Measurements from ENCODE around the gene RFPL2.

RFPL2 gene

DNA sequence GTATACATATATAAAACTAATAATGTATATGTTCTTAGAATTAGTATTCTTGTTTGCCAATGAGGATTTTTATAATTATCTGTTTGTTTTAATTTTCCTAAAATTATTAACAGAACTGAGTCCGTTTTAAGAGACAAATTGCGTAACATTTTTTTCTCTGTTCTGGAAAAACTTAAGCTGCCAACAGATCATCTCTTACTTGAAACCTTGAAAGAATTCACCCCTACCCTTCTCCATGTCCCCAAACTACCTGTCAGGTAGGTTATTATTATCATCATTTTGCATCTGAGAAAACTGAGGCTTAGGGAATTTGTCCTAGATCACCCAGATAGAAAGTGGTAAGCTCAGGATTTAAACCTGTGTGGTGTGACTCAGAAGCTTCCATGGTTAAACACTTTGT, 35.6 kb upstream of the RFPL2 start:
- TF ChIP-seq, protein P1, sequence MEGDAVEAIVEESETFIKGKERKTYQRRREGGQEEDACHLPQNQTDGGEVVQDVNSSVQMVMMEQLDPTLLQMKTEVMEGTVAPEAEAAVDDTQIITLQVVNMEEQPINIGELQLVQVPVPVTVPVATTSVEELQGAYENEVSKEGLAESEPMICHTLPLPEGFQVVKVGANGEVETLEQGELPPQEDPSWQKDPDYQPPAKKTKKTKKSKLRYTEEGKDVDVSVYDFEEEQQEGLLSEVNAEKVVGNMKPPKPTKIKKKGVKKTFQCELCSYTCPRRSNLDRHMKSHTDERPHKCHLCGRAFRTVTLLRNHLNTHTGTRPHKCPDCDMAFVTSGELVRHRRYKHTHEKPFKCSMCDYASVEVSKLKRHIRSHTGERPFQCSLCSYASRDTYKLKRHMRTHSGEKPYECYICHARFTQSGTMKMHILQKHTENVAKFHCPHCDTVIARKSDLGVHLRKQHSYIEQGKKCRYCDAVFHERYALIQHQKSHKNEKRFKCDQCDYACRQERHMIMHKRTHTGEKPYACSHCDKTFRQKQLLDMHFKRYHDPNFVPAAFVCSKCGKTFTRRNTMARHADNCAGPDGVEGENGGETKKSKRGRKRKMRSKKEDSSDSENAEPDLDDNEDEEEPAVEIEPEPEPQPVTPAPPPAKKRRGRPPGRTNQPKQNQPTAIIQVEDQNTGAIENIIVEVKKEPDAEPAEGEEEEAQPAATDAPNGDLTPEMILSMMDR (IDR thresholded peaks at IDR 0.05; ENCODE audit: borderline replicate concordance, control extremely low read depth, extremely low read depth, insufficient read depth, missing control alignments): no peak
- in situ Hi-C loops (cut with MboI; ENCODE audit: low sequenced_read_pairs, unreplicated experiment): no loop called here
- DNase-seq (ENCODE audit: low spot score): no peak

DNA sequence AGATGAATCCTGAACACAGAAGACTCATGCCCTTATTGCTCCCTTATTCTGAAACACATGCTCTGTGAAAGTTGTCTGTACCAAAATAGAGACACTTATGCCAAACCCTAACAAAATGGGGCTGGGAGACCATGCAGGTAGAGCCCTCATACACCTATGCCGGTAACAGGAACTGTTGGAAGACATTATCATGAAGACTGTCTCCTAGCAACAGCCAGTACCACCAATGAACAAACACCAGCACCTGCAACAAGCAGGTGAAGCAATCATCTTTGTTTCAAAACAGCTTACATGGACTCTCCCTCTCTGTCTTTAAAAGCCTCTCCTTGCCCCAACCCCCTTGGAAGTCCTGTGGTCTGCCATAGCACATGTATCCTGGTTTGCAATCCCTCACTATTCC, 33.0 kb upstream of the RFPL2 start:
- DNase-seq (ENCODE audit: low spot score): no peak
- in situ Hi-C loops (cut with MboI; ENCODE audit: low sequenced_read_pairs, unreplicated experiment): no loop called here
- TF ChIP-seq, protein P1 (IDR thresholded peaks at IDR 0.05; ENCODE audit: borderline replicate concordance, control extremely low read depth, extremely low read depth, insufficient read depth, missing control alignments): no peak

- no peak for DNase-seq (ENCODE audit: low spot score)
- TF ChIP-seq, protein P1 (IDR thresholded peaks at IDR 0.05; ENCODE audit: borderline replicate concordance, control extremely low read depth, extremely low read depth, insufficient read depth, missing control alignments): no peak
- in situ Hi-C loops (cut with MboI; ENCODE audit: low sequenced_read_pairs, unreplicated experiment): no loop called here
These were observed 32.1 kb upstream of the RFPL2 start for GRCh38 chr22:32236970-32237369.

GRCh38 chr22:32233091-32233490, 28.2 kb upstream of the RFPL2 start:
- TF ChIP-seq, protein P1 (IDR thresholded peaks at IDR 0.05; ENCODE audit: borderline replicate concordance, control extremely low read depth, extremely low read depth, insufficient read depth, missing control alignments): no peak
- in situ Hi-C loops (cut with MboI; ENCODE audit: low sequenced_read_pairs, unreplicated experiment): no loop called here
- DNase-seq (ENCODE audit: low spot score): no peak

GRCh38 chr22:32232191-32232830, 27.4 kb upstream of the RFPL2 start:
- TF ChIP-seq, protein P1 (IDR thresholded peaks at IDR 0.05; ENCODE audit: borderline replicate concordance, control extremely low read depth, extremely low read depth, insufficient read depth, missing control alignments): no peak
- no peak for DNase-seq (ENCODE audit: low spot score)
- in situ Hi-C loops (cut with MboI; ENCODE audit: low sequenced_read_pairs, unreplicated experiment): no loop called here

GRCh38 chr22:32226326-32227104, 21.6 kb upstream of the RFPL2 start:
- TF ChIP-seq, protein P1 (IDR thresholded peaks at IDR 0.05; ENCODE audit: borderline replicate concordance, control extremely low read depth, extremely low read depth, insufficient read depth, missing control alignments): no peak
- DNase-seq (ENCODE audit: low spot score): no peak
- in situ Hi-C loops (cut with MboI; ENCODE audit: low sequenced_read_pairs, unreplicated experiment): no loop called here

Measured in GM13976 (cell line).